GM12878 (cell line): ENCODE results near the gene JMJD6. TPM values are rescaled to one million over a fixed set of nuclear protein-coding genes. Genes with fewer than 3 reads are reported as not detected.

Experiments
- ATAC-seq: fragments of 200-7000 bp; cut with Tn5 transposase; 3 replicates; pipeline ENCODE4 v1.9.1; 2020; ENCODE audit warnings: mild to moderate bottlenecking, moderate library complexity
- BruUV-seq: library from RNA; stranded (reverse); fragments of 400-500 nt; replicated peaks from 2 replicates; lab custom pipeline; 2021; lab: Mats Ljungman, UMichigan
- CTCF ChIA-PET: fragments of 300-600 bp; sonication (Branson Sonifier 250); formaldehyde crosslinking; extraction: SDS; loops from one replicate; lab custom pipeline; 2021; ENCODE audit warnings: inconsistent platforms; lab: Yijun Ruan, JAX
- POLR2A ChIA-PET: fragments of 350-600 bp; formaldehyde crosslinking; extraction: SDS; loops from one replicate; lab custom pipeline; 2021; ENCODE audit warnings: inconsistent platforms; lab: Charles Lee
- RAD21 ChIA-PET: fragments of 300-600 bp; sonication (Branson Sonifier 250); formaldehyde crosslinking; loops from one replicate; lab custom pipeline; 2023; ENCODE audit warnings: antibody characterized with exemption; ENCODE audit not compliant: unreplicated experiment; lab: Charles Lee
- SMC1A ChIA-PET: fragments of 300-600 bp; sonication (Branson Sonifier 250); formaldehyde crosslinking; loops from one replicate; lab custom pipeline; 2023; ENCODE audit not compliant: unreplicated experiment, uncharacterized antibody; lab: Charles Lee
- DNase-seq: peaks from one replicate; pipeline ENCODE4 v3.0.0-alpha.2; 2011; ENCODE audit warnings: low read depth, low spot score
- FAIRE-seq: peaks from 3 replicates; lab custom pipeline; 2011; peaks lifted over from hg19 to GRCh38; lab: Jason Lieb, UNC
- H2AFZ ChIP-seq: 2 replicates; pipeline ENCODE4 v1.6.0; 2011; ENCODE audit warnings: low read depth, low read length, control low read depth; ENCODE audit not compliant: control insufficient read depth
- H3K27ac ChIP-seq: 2 replicates; pipeline ENCODE4 v1.5.1; 2011; ENCODE audit warnings: control low read depth; ENCODE audit not compliant: control insufficient read depth, insufficient read depth
- H3K27me3 ChIP-seq, 2 experiments: replicated peaks in 1 of 2; 2 replicates each; pipeline versions ENCODE4 v1.6.0 to v1.6.1; 2011; ENCODE audit warnings: low read length in 1 of 2; ENCODE audit not compliant: control insufficient read depth in 2 of 2, insufficient read depth in 2 of 2
- H3K36me3 ChIP-seq, 2 experiments: 2 replicates each; pipeline ENCODE4 v1.5.1; 2011; ENCODE audit warnings: low read length in 1 of 2; ENCODE audit not compliant: control insufficient read depth in 2 of 2, insufficient read depth in 2 of 2
- H3K4me1 ChIP-seq: 2 replicates; pipeline ENCODE4 v1.6.1; 2011; ENCODE audit warnings: mild to moderate bottlenecking, low read length, moderate library complexity, mixed read lengths; ENCODE audit not compliant: control insufficient read depth, insufficient read depth
- H3K4me2 ChIP-seq: 2 replicates; pipeline ENCODE4 v1.6.0; 2011; ENCODE audit warnings: control low read depth; ENCODE audit not compliant: control insufficient read depth, insufficient read depth
- H3K4me3 ChIP-seq: fragments of 200-600 bp; sonication (generic); 2 replicates; pipeline ENCODE4 v1.5.1; 2016
- H3K79me2 ChIP-seq: 2 replicates; pipeline ENCODE4 v1.6.0; 2011; ENCODE audit warnings: low read length; ENCODE audit not compliant: control insufficient read depth, insufficient read depth
- H3K9ac ChIP-seq: 2 replicates; pipeline ENCODE4 v1.8.0; 2011; ENCODE audit warnings: low read length, control low read depth, mixed read lengths; ENCODE audit not compliant: control insufficient read depth, insufficient read depth
- H3K9me3 ChIP-seq: replicated peaks from 3 replicates; pipeline ENCODE4 v1.5.1; 2011; ENCODE audit warnings: mild to moderate bottlenecking, low read length; ENCODE audit not compliant: control insufficient read depth, insufficient read depth
- H4K20me1 ChIP-seq: 2 replicates; pipeline ENCODE4 v1.6.0; 2011; ENCODE audit not compliant: control insufficient read depth, insufficient read depth
- CBFB ChIP-seq: IDR thresholded peaks from 2 replicates; pipeline ENCODE4 v1.6.1; 2016; ENCODE audit warnings: antibody characterized with exemption, low read depth
- CBX5 ChIP-seq: sonication (generic); IDR thresholded peaks from 2 replicates; pipeline ENCODE4 v1.6.1; 2016; ENCODE audit warnings: low read depth, moderate library complexity, mild to moderate bottlenecking, inconsistent platforms
- EED ChIP-seq: sonication (generic); IDR thresholded peaks from 2 replicates; pipeline ENCODE4 v1.6.1; 2016; ENCODE audit warnings: antibody characterized with exemption, low read depth
- HDAC6 ChIP-seq: fragments of 200-600 bp; sonication (generic); IDR thresholded peaks from one replicate; pipeline ENCODE4 v1.8.0; 2017; ENCODE audit warnings: antibody characterized with exemption; ENCODE audit not compliant: unreplicated experiment
- IRF4 ChIP-seq: IDR thresholded peaks from 2 replicates; pipeline ENCODE4 v1.6.1; 2011; ENCODE audit warnings: low read depth, low read length
- JUND ChIP-seq: IDR thresholded peaks from 2 replicates; pipeline ENCODE4 v1.6.1; 2012; ENCODE audit warnings: low read depth, mild to moderate bottlenecking, low read length, improper control_type of control experiment, moderate library complexity
- NBN ChIP-seq: fragments of 450-650 bp; IDR thresholded peaks from 2 replicates; pipeline ENCODE4 v1.6.1; 2016
- POU2F2 ChIP-seq: IDR thresholded peaks from 3 replicates; pipeline ENCODE4 v1.6.1; 2011; ENCODE audit warnings: low read depth, mild to moderate bottlenecking, low read length, borderline replicate concordance
- RCOR1 ChIP-seq: conservative IDR thresholded peaks from 2 replicates; pipeline ENCODE4 v1.6.1; 2012; ENCODE audit warnings: low read depth, low read length, improper control_type of control experiment
- RFX5 ChIP-seq: IDR thresholded peaks from 2 replicates; pipeline ENCODE4 v1.6.1; 2011; ENCODE audit warnings: low read depth, low read length, improper control_type of control experiment
- SKIL ChIP-seq: fragments of 450-650 bp; IDR thresholded peaks from 2 replicates; pipeline ENCODE4 v1.6.1; 2017; ENCODE audit warnings: mild to moderate bottlenecking, low read depth, inconsistent platforms; ENCODE audit not compliant: poor library complexity, severe bottlenecking
- SREBF2 ChIP-seq: IDR thresholded peaks from 2 replicates; pipeline ENCODE4 v1.6.1; 2012; ENCODE audit warnings: mild to moderate bottlenecking, low read length
- TCF12 ChIP-seq: IDR thresholded peaks from 2 replicates; pipeline ENCODE4 v1.6.1; 2011; ENCODE audit warnings: low read depth, mild to moderate bottlenecking, low read length
- YBX1 ChIP-seq: fragments of 450-650 bp; IDR thresholded peaks from 2 replicates; pipeline ENCODE4 v1.6.1; 2016; ENCODE audit warnings: antibody characterized with exemption
- ZZZ3 ChIP-seq: IDR thresholded peaks from 2 replicates; pipeline ENCODE4 v1.6.1; 2011; ENCODE audit warnings: low read depth; ENCODE audit not compliant: control insufficient read depth, insufficient read length
- WGBS: methylation state at CpG from one replicate; pipeline ENCODE4 v1.1.6; 2016; ENCODE audit warnings: low lambda C conversion rate; ENCODE audit not compliant: insufficient replicate concordance, insufficient coverage; ENCODE audit errors: missing lambda C conversion rate; 5-methylcytosine and 5-hydroxymethylcytosine counted together
- in situ Hi-C: fragments of 300-500 bp; cut with MboI; formaldehyde crosslinking; loops from 9 replicates; pipeline ENCODE4 v1.14.3; 2018; ENCODE audit warnings: mixed read lengths
- intact Hi-C: fragments of 100-400 bp; cut with micrococcal nuclease; formaldehyde crosslinking; loops from one replicate; pipeline ENCODE4 v1.14.2; 2022; ENCODE audit not compliant: unreplicated experiment
- polyA plus RNA-seq, 11 experiments: library from polyadenylated mRNA; depleted of rRNA in 4 of 11; unstranded in 6 of 11; stranded (reverse) in 5 of 11; fragments of >200 nt; fragmentation: Nextera tagmentation in 4 of 11; fragmentation: Illumina TruSeq in 1 of 11; extraction: Ambion mirVana in 4 of 11; extraction: Trizol in 1 of 11; gene quantifications; 1 replicate in 1 of 11; 2 replicates in 10 of 11; pipeline versions ENCODE4 v1.2.1 to v1.2.3, GENCODE V29; 2011 to 2016; ENCODE audit warnings: inconsistent platforms in 2 of 11, missing spikeins in 2 of 11, low read depth in 1 of 11
- total RNA-seq, 4 experiments: library from RNA; depleted of rRNA in 3 of 4; stranded (reverse); fragments of >200 nt in 3 of 4; fragmentation: Illumina TruSeq in 1 of 4; extraction: Trizol in 1 of 4; gene quantifications; 2 replicates each; pipeline versions ENCODE4 v1.2.1 to v1.2.3, GENCODE V29; 2013 to 2021
- TF ChIP-seq, protein P1 (sequence below): IDR thresholded peaks from 2 replicates; pipeline ENCODE4 v1.6.1; 2012; ENCODE audit warnings: mild to moderate bottlenecking, low read depth, low read length
- TF ChIP-seq, protein P2 (sequence below): fragments of 150-350 bp; IDR thresholded peaks from 2 replicates; pipeline ENCODE4 v1.6.1; 2016; ENCODE audit warnings: low read depth, low read length

The JMJD6 gene
- total and polyA plus RNA-seq, 10 of the 15 experiments (the other 5 are each of a cell fraction or from before 2014, with no cell fraction given): 1.2 to 36.0 (median 22.2) TPM

DNA sequence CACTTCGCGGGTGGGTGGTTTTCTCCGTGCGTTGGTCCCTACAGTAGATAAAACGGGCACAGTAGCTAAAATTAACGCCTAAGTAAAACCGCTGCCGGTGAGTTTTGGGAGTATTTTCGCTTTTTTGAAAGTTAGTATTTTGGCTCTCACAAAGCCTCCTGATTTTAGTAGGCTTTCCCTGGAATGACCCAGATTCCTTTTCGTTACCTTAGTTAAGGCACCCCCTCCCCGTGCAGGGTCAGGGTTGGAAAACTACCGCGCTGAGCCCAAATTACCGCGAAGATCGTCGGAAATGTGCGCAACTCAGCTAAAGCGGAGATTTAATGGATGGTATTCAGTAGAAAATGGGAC is 54.5 kb downstream of the JMJD6 start:
- no peak for FAIRE-seq
- BruUV-seq: no TSS peak
- no peaks in the 10 kb centered on the region for H3K36me3 ChIP-seq
- H3K79me2 ChIP-seq: no peaks in the 10 kb centered on the region
- H3K27ac ChIP-seq: peak overlapping the region; percentile 71
- intact Hi-C loops (no loop called here), in situ Hi-C loops (no loop called here)
- no peaks in the 10 kb centered on the region; the same call in 2 of the 3 replicates for H3K9me3 ChIP-seq
- H3K4me2 ChIP-seq: peak overlapping the region; percentile 89
- under 1% methylated on average over 19 of the region's 19 CpGs for WGBS
- peak; percentile 18 for ATAC-seq
- peak overlapping the region; percentile 95 for H2AFZ ChIP-seq
- peak overlapping the region; percentile 87 for H3K9ac ChIP-seq
- no peak for DNase-seq
- ChIA-PET SMC1A (interaction anchor here (0.7 to 1.6 kb wide), 4 partner anchors 10 to 218 kb away, joined by 3 to 12 read pairs (median 3); no protein-coding TSS in a partner anchor), CTCF (interaction anchor here (0.6 to 2.7 kb wide), 9 partner anchors 10 to 473 kb away, joined by 3 to 27 read pairs (median 4); no protein-coding TSS in a partner anchor), RAD21 (interaction anchor here (2.0 kb wide), 1 partner anchor 9 kb away, joined by 11 read pairs; no protein-coding TSS in a partner anchor), POLR2A (interaction anchor here (1.3 kb wide), 2 partner anchors 55 to 67 kb away, joined by 4 read pairs; no protein-coding TSS in a partner anchor)
- no peaks in the 10 kb centered on the region for H4K20me1 ChIP-seq
- no peaks in the 10 kb centered on the region; a peak in 1 of 4 replicates for H3K27me3 ChIP-seq
- peaks cover 5% of the 10 kb centered on the region for H3K4me1 ChIP-seq
- peak overlapping the region; percentile 80 for H3K4me3 ChIP-seq
- TF ChIP-seq, protein P1, sequence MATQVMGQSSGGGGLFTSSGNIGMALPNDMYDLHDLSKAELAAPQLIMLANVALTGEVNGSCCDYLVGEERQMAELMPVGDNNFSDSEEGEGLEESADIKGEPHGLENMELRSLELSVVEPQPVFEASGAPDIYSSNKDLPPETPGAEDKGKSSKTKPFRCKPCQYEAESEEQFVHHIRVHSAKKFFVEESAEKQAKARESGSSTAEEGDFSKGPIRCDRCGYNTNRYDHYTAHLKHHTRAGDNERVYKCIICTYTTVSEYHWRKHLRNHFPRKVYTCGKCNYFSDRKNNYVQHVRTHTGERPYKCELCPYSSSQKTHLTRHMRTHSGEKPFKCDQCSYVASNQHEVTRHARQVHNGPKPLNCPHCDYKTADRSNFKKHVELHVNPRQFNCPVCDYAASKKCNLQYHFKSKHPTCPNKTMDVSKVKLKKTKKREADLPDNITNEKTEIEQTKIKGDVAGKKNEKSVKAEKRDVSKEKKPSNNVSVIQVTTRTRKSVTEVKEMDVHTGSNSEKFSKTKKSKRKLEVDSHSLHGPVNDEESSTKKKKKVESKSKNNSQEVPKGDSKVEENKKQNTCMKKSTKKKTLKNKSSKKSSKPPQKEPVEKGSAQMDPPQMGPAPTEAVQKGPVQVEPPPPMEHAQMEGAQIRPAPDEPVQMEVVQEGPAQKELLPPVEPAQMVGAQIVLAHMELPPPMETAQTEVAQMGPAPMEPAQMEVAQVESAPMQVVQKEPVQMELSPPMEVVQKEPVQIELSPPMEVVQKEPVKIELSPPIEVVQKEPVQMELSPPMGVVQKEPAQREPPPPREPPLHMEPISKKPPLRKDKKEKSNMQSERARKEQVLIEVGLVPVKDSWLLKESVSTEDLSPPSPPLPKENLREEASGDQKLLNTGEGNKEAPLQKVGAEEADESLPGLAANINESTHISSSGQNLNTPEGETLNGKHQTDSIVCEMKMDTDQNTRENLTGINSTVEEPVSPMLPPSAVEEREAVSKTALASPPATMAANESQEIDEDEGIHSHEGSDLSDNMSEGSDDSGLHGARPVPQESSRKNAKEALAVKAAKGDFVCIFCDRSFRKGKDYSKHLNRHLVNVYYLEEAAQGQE: no peak
- TF ChIP-seq SKIL: no peak
- no peak for TF ChIP-seq ZZZ3
- no peak for TF ChIP-seq TCF12
- TF ChIP-seq RCOR1: no peak
- TF ChIP-seq NBN: no peak
- TF ChIP-seq HDAC6: no peak
- TF ChIP-seq JUND: no peak
- TF ChIP-seq CBX5: no peak
- no peak for TF ChIP-seq EED
- peak; percentile 56; the same call in 1 of the 2 replicates for TF ChIP-seq CBFB
- no peak for TF ChIP-seq RFX5
- TF ChIP-seq SREBF2: no peak
- no peak for TF ChIP-seq YBX1
- TF ChIP-seq POU2F2: 0 out of 3 replicates have a peak, but pooled peaks have one; percentile 0
- no peak for TF ChIP-seq IRF4
- TF ChIP-seq, protein P2, sequence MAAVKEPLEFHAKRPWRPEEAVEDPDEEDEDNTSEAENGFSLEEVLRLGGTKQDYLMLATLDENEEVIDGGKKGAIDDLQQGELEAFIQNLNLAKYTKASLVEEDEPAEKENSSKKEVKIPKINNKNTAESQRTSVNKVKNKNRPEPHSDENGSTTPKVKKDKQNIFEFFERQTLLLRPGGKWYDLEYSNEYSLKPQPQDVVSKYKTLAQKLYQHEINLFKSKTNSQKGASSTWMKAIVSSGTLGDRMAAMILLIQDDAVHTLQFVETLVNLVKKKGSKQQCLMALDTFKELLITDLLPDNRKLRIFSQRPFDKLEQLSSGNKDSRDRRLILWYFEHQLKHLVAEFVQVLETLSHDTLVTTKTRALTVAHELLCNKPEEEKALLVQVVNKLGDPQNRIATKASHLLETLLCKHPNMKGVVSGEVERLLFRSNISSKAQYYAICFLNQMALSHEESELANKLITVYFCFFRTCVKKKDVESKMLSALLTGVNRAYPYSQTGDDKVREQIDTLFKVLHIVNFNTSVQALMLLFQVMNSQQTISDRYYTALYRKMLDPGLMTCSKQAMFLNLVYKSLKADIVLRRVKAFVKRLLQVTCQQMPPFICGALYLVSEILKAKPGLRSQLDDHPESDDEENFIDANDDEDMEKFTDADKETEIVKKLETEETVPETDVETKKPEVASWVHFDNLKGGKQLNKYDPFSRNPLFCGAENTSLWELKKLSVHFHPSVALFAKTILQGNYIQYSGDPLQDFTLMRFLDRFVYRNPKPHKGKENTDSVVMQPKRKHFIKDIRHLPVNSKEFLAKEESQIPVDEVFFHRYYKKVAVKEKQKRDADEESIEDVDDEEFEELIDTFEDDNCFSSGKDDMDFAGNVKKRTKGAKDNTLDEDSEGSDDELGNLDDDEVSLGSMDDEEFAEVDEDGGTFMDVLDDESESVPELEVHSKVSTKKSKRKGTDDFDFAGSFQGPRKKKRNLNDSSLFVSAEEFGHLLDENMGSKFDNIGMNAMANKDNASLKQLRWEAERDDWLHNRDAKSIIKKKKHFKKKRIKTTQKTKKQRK: no peak
